NK-92 (cell line): ENCODE measurements around the gene XRCC3.
"Not testable (repeated sequence)": the region's sequence is repeated elsewhere in the genome, so short reads cannot be mapped to it uniquely, and the experiment has no call there.

Source experiments
- DNase-seq: peaks from one replicate; lab custom pipeline; 2025; ENCODE audit not compliant: unreplicated experiment; lab: John Stamatoyannopoulos, UW

XRCC3 gene

DNA sequence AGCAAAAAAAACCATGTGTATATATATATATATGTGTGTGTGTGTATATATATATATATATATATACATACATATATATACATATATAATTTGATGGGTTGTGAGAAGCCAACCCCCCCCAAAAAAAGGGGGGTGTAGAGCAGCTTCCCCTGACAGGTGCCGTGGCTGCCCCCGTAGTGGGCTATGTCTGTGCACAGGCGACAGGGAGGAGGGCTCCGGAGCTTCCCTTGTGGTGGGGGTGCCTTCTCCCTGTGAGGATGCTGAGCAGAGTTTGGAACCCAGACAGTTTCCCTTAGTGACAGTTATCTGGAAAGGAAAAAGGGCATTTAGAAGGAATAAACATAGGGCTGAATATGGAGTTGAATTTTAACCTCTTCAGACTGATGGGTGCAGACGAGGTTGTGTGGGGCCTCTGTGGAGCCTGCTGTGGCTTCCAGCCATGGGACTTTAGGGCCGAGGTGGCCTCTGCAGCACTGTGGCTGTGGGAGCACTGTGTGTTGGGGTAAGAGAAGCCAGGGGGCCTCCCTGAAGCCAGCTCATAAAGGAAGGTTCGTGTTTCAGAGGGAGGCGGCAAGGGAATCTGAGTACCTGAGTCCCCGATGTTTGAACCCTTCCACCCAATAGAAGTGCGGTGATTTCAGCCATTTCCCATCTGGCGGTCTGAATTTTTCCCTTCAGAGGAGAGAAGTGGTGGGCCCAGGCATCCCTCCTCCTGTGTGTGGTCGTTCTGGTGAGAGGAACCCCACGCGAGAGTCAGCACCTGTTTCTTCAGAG lies 19.8 kb downstream of the XRCC3 start:
- DNase-seq, result no peak

DNA sequence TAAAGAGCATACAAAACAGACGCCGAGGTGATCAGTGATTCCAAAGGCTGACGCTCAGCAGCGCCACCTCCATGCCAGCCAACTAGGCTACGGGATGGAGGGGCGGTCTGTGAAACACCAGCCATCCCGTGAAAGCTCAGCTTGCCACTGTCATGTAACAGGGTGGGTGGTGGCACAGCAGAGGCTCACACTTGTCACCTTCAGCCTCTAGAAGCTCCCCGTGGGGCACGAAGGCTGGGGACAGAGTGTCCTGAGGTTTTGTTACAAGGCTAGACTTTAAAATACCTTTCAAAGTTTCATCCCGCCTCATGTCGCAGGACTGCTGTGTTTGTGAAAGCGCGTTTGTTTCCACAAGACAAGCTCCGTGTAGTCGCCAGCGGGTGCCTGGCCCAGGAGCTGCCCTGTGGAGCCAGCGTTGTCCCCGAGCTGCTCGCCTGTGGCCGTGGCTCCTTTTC lies 20.7 kb downstream of the XRCC3 start:
- no peak for DNase-seq

DNA sequence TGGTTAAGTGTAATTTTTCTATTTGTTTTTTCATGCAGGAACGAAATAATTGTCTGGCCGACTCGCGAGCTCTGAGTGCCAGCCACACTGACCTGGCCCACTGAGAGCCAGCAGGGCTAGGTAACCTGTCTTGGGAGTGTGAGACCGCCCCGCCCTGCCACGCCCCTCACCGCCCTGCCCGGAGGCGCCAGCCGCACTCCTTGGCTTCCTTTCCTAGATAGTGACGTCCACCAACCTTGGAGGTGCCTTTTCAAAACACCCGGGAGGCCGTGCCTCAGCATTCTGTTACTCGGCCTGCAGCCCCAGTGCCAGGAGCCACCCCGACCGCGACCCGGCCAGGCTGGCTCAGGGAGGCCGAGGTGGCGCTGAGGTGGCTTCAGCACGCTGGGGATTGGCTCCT lies 21.7 kb downstream of the XRCC3 start:
- DNase-seq, result no peak

DNA sequence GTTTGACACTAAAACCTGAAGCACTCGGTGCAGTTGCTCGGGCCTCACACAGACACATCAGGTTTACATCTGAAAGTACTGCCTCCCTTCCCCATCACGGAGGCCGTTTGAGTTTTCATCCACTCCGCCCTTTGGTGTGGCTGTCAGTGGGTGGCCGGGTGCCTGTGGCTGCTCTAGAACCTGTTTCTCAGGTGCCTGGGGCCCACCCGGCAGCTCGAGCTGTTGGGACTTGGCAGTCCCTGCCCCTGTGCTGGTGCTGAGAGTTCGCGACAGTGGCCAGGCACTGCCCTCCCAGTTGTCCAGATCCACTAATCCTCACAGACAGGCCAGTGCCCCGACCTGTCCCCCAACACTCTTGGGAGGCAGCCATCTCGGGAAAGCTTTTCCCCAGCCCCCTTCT lies 22.4 kb downstream of the XRCC3 start:
- no peak for DNase-seq

DNA sequence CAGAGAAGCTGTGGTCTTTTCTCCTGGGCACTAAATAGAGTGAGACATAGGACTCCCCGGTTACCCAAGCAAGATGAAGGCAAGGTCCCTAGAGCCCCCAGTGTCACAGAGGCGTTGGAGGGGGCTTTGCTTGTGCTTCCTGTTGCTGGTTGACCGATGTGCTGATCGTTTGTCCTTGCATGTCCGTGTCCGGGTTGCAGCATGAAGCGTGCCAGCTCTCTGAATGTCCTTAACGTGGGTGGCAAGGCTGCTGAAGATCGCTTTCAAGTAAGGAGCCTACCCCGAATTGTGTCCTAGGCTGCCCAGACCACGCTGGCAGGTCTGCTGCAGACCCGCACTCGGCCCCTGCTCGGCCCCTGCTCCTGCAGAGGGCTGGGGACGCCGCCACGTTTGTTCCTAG lies 23.1 kb downstream of the XRCC3 start:
- DNase-seq, result no peak

DNA sequence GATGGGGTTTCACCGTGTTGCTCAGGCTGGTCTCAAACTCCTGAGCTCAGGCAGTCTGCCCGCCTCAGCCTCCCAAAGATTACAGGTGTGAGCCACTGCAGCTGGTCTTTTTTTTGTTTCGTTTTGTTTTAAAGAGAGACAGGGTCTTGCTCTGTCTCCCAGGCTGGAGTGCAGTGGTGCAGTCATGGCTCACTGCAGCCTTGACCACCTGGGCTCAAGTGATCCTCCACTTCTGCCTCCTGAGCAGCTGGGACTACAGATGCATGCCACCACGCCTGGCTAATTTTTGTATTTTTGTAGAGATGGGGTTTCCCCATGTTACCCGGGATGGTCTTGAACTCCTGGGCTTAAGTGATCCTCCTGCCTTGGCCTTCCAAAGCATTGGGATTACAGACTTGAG lies 23.6 kb downstream of the XRCC3 start:
- not testable (repeated sequence) for DNase-seq

DNA sequence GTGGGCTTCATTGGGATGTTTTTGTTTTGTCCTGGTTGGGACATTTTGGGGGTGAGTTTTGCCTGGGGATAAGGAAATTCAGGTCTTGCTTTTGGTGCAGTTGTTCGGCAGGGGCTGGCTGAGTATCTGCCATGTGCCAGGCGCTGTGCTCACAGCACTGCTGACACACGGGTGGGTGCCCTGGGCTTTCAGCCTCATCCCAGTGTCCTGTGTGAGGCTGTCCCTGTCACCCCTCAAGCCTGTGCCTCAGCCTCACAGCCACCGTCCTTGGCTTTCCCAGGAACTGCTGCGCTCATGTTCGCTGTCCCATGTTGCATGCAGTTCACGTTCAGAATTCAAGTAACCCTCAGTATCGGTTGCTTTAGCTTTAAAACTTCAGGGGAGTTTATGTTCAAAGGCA lies 24.9 kb downstream of the XRCC3 start:
- no peak for DNase-seq

DNA sequence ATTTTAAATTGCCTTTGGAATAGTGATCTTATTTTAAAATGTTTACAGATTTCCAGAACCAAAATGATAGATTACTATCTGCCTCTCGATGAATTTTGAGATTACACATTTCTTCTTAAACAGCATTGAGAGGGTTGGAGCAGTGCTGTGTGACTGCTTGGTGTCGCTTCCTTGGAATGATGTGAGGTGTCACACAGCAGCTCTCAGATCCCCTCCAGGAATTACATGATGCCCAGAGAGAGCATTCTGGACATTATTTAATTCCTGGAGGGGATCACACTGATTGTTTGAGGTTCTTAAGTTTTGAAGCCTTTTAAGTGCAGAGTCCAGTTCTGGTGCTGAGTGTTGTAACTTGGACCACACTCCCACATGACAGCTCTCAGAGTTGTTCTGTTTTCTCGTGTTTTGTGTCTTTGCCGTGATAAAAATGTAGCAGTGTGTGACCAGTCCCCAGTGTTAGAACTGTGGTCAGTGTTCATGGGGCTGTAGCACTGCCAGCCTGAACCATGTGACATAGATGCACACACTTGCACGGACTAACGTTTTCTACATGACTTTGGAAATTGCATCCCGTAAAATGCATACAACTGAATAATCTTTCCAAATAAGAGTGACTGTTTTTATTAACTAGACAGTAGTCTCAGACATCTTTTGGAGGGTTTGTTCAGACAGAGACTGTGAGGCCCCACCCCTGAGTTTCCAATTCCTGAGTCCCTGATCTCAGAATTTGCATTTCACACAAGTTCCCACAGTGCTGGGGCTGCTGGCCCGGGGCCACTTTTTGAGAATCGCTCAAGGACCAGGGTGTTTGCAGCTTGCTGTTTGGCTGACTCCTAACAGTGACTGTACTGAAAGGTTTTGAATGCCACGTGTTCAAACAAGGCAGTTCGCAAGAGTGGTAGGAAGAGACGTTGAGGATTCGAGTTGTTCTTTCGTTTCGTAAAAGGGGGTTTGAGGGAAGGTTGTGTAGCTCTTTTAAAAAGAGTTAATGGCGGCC lies 26.0 kb downstream of the XRCC3 start:
- no peak for DNase-seq

DNA sequence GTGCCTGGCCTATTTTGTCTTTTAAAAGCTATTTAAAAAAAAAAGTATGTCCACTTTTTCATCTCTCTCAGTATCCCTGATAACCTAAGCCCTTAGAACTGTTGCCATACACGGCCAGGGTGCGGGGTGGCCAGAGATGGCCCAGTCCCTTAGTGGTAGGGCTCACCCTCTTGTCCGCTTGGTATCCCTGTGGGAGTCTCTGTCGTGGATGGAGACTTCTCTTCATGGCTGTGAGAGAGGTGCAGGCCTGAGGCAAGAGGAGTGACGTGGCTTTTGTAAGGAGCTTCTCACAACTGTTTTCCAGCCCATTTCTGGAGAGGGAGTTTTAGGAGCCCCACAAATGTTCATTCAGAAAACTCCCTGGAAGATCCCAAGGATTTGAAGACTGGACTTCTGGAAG lies 26.8 kb downstream of the XRCC3 start:
- DNase-seq, result no peak

DNA sequence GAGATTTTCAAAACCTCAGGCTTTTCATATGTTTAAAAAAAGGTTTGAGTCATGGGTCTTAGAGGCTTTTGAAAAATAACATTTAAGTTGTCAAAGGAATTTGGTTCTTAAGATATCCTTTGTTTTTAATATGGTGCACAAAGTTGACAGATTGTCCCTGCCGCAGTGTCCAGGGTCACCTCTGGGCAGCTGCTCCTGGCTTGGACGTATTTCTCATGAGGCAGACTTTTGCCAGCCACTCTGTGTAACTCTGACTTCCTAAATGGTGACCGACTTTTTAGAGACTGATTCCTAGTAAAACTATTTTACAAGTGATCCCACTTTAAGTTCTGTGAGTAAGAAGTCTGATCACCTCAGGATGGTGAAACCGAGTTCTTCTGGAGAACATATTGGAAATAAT lies 27.5 kb downstream of the XRCC3 start:
- DNase-seq, result no peak

DNA sequence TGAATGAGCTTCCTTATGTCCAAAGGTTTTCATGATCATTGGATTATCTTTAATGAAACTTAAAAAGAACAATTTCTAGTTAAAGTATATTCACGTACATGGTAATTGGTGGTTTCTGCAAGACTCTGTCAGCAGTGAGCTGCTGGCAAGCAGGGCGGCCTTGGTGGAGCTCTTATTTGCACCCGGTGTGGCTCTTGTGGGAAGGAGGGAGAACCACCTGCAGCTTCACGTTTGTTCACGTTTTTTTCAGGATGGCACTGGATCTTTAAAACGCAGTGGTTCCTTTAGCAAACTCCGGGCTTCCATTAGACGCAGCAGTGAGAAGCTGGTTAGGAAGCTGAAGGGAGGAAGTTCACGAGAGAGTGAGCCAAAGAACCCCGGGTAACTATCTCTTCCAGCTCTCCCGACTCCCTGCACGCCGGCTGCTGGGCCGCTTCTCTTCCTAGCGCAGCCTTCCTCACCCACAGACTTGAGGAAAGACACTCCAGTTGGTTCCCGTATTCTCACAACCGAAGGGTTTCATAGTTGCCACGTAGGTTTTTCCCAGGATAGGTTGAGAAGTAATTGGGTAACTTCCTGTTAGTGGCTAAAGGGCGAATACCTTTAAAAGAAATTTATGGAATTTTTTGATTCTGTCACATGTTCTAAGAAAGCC lies 28.3 kb downstream of the XRCC3 start:
- no peak for DNase-seq

DNA sequence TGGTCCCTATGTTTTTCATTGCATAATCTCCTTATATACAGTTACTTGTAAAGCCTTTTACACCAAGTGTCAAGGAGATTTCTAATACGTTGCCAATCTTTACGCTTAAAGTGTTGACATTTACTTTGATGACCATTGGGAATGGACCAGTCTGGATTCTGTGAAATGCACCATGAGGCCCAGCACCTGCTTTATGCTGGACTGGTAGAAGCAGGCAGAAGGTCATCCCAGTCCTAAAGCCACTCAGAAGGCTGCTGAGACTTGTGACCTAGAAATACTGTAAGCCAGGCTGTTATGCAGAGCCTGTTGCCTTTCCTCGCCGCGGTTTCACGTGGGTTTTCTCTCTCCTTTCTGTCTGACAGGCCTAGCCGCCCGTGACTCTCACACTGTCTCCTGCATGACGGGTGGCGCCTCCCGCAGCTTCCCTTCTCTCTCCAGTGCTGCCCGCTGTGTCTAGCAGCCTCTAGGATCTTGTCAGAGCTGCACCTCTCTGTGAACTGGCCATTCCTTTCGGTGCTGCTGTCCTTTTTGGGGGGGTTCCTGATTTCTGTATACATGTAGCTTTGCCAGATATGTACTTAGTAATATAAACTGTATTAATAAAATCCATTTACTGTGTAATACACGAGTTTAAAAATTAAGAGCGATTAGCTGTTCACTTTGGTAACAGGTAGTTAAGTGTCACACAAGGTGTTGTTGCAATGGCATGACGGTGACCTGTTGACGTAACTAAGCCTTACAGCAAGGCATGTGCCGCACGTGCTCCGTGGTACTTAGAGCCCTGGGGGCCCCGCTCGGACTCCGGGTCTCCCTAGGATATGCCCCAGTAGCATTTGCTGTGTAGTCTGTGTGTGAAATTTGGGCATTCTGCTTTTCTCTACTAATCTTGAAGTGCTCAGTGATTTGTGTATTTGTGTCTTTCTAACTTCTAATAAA lies 29.7 kb downstream of the XRCC3 start:
- DNase-seq, result no peak

DNA sequence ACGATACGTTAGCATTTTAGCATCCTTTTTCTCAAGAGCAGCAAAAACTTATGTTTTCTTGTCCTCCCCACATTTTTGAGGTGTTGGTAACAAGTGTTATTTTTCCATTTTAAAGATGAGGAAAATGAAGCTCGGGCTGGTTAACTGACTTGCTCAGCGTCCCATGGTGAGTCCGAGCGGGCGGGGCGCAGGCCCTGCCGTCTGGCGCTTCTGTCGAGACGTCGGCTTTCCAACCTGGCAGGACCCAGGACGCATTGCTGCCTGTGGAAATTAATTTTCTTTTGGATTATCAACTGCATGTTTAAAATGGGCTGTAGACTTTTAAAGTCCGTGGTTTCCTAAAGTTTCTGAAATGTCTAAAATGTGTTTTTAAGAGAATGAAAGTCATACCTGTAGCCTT lies 30.4 kb downstream of the XRCC3 start:
- no peak for DNase-seq

DNA sequence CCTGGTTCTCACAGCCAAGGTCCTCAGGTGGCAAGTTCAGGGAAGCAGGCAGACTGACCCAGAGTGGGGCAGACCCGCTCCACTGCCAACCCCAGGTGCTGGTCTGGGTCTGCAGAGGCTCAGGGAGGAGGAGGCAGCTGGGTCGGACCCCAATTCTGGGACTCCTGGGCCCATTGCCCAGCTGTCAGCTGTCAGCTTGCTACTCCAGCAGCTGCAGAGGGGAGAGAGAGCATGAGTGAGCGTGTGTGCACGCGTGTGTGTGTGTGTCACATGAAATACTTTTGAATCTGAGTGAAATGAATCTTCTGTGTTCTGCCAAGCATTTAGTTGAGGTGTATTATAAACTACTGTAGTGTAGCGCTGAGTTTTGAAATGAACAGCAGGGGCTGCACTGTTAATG lies 30.8 kb downstream of the XRCC3 start:
- no peak for DNase-seq

DNA sequence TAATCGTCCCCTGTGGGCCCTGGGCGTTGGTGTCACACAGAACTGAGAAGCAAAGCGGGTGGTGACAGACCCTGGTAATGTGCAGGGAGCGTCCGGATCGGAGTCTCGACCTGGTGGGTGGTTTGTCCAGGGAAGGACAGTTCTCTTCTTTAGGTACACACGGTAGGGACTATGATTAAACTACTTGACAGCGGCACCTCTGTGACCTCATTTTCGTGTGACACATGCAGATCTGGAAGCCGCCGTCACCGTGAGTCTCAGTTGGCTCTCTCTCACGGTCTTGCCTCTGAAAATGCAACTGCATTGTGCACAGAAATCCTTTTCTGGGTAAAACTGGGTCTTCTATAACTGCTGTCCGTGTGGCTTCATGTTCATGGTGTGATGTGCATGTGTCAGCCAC lies 32.1 kb downstream of the XRCC3 start:
- no peak for DNase-seq

DNA sequence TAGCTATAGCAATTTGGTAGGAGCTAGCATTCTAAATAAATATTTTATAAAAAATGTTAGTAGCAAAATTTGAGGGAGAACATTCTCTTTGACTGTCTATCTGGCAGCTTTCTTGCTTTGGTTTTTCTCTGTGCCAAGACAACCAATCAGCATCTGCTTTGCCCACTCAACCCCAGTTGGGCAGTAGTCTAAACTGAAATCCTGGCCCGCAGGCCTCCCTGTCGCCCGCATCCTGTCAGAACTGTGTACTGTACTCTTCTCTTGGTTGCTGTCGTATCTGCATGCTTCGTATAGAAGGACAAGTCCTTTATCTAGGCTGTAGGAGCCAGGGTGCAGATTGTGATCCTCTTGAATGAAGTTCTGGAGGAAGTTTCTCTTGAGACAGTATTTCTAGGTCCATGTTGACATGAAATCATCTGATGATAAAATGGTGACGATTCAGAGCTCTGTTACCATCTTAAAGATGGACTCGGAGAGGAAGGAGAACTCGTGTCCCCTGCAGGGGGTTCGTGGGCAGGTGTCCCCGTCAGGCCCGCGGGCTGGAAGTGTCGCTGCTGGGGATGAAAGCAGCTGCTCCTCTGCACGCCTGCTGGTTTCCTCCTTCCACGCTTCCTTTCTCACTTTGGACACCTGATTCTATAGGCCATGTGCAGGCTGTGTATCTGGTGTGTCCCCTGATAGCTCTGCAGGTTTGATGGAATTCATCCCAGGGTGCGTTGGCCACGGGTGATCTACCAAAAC lies 34.6 kb downstream of the XRCC3 start:
- no peak for DNase-seq

DNA sequence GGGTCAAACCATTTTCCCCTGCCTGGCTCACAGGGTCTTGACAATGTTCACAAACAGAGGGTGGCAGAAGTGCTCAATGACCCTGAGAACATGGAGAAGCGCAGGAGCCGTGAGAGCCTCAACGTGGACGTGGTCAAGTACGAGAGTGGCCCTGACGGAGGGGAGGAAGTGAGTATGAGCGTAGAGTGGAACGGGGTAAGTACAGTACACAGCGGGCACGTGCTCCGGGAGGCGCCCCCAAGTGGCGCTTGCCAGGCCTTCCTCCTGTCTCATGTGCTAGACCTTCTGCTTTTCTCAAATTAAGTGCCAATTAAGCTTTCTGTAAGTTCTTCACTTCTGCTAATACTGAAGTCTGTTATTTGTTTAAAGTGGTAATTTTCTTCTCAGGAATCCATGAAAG lies 35.9 kb downstream of the XRCC3 start:
- DNase-seq, result no peak

DNA sequence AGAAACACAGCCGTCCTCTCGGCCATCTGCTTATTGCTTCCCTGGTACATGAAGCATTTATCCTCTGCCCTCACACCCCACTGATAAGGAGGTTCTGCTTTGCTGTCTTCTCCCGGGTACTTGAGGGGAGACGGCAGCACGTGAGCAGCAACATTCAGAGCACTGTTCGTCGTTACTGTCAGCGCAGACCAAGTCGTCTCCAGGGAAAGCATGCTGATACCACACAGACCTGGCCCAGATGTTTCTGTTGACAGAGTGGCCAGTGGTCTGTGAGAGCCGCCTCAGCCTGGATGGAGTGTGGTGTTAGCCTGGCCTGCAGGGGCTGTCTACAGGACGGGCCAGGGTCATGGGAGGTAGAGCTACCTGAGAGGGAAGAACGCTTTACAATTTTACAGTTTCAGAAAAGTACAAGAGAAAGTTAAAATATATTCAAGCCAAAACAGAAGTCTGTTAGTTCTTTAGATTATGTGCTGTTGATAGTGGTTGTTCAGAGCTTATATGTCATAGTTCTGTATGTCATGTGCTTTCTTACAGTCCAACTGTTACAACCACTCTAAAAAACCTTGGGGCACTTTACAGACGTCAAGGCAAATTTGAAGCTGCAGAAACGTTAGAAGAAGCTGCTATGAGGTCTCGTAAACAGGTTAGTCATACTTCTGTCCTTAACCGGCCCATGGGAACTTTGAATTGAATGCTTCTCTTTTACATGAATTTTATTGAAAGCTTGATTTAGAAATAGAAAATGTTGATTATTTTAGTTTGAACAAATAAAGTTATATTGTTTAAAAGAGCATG lies 38.2 kb downstream of the XRCC3 start:
- DNase-seq, result no peak

DNA sequence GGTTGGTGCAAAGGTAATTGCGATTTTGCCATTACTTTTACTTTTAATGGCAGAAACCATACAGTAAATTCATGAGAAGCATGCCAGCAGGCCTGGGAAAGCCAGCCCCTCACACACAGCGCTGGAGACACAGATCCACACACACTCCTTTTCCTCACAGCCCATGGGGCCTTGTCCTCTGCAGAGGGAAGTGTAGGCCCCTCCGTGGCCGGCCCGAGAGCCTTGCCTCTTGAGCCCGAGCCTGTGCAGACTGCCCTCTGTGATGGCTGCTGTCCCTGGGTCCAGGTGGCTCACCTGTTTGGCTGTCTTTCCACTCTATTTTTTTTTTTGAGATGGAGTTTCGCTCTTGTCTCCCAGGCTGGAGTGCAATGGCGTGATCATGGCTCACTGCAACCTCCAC lies 39.3 kb downstream of the XRCC3 start:
- no peak for DNase-seq
